ENCODE data around the gene EXOC6B.

GRCh38 chr2:72602095-72602494 lies 223.7 kb downstream of the EXOC6B start:
- no peak for TF ChIP-seq POLR2AphosphoS5 (IDR thresholded peaks at IDR 0.05; ENCODE audit: low read length)
- no peak for TF ChIP-seq CTCF (IDR thresholded peaks at IDR 0.05 in 2 of 3, conservative IDR thresholded peaks at IDR 0.05 in 1 of 3; ENCODE audit: control insufficient read depth in 2 of 3, extremely low read depth in 1 of 3, insufficient read depth in 1 of 3, low read depth in 3 of 3, low read length in 3 of 3)
- TF ChIP-seq DPF2 (IDR thresholded peaks at IDR 0.05): no peak
- no peak for TF ChIP-seq POLR2A (IDR thresholded peaks at IDR 0.05; ENCODE audit: low read depth, low read length)
- TF ChIP-seq CREB1 (IDR thresholded peaks at IDR 0.05; ENCODE audit: low read depth): no peak
- TF ChIP-seq TAF1 (IDR thresholded peaks at IDR 0.05; ENCODE audit: borderline replicate concordance, low read depth, low read length): no peak
- no peak for TF ChIP-seq SPI1 (IDR thresholded peaks at IDR 0.05; ENCODE audit: borderline replicate concordance, insufficient read depth, low read depth, low read length)
- no peak for TF ChIP-seq BRCA1 (IDR thresholded peaks at IDR 0.05; ENCODE audit: low read depth, low read length)
- TF ChIP-seq PRDM15 (CRISPR knock-in tag; IDR thresholded peaks at IDR 0.05): no peak
- TF ChIP-seq YY1 (IDR thresholded peaks at IDR 0.05; ENCODE audit: low read depth, low read length): no peak

All from GM12878 (cell line).